HG03103 (cell line): ENCODE data around the gene RNF212.

Source experiments
- ATAC-seq: cut with Tn5 transposase; IDR thresholded peaks from one replicate; pipeline ENCODE4 v1.9.1; 2021; ENCODE audit warnings: low read depth; ENCODE audit not compliant: unreplicated experiment

The RNF212 gene

DNA sequence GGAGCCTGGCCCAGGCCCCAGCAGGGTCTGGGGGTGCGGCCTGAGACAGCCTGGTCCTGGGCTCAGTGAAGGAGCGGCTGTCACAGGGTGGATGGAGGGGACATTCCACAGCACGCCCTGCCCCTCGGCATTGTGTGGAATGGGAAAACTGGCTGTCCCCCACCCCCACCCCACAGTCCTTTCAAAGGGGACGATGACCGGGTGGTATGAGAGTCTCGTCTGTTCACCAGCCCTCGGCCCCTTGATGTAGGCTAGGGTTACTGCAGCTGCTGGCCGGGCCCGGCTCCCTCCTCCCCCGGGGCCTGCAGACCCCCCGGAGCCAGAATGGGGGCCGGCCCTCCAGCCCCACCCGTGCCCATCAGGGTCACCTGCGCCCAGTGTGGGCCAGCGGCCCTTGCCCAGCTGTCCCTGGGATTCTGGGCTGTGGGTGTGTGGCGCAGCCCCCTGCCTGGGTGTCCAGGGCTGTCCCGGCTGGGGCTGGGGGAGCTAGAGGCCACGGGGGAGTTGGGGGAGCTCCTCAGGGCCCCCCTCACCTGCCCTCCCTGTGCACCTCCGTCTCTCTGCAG lies 90.2 kb downstream of the RNF212 start:
- no peak for ATAC-seq

DNA sequence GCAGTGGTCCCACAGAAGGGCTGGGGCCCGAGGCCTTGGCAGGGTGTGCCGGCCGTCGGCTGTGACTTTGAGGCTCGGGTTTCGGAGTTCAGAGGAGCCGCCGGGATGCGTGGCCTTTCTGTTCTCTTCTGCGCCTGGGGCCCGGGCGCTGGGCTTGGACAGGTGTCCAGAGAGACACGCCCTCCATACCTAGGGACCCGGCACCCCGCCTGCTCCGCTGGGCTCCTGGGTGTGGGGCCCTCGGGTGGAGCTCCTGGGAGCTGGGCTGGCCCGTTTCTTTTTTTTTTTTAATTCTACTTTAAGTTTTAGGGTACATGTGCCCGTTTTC lies 90.7 kb downstream of the RNF212 start:
- no peak for ATAC-seq

DNA sequence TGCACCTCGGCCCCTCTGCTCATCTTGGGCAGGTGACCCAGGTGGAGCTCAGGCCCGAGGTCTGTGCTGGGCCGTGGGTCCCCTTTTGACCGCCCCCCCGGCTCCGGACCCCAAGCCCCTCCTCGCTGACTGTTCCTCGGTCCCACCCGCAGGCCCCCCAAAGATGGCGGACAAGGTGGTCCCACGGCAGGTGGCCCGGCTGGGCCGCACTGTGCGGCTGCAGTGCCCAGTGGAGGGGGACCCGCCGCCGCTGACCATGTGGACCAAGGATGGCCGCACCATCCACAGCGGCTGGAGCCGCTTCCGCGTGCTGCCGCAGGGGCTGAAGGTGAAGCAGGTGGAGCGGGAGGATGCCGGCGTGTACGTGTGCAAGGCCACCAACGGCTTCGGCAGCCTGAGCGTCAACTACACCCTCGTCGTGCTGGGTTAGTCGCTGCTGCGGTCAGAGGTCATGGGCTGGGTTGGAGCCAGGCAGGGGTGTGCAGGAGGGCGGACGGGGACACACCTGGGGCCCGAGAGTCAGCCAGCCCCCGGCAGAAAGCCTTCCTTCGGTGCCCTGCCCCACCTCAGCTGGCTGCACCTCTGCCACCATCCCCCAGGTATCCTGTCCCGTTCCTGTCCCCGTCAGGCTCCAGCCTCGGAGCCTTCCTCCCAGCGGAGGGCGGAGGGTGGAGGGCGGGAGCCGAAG lies 91.2 kb downstream of the RNF212 start:
- ATAC-seq: no peak
